Stimulated activated effector memory CD8-positive, alpha-beta T cell treated with anti-CD3 and anti-CD28 coated beads, Interleukin-12 subunit alpha, Interleukin-12 subunit beta, amount 100 ng/mL, for 72 hours (primary cell): ENCODE data around the gene CYBB.

Experiments used
- ATAC-seq: fragments of 150-1000 bp; cut with Tn5 transposase; 2 replicates; pipeline ENCODE4 v1.10.0; 2021
- DNase-seq, 2 donors: peaks; one replicate each; pipeline ENCODE4 v3.0.0; 2021 to 2022; ENCODE audit warnings: low spot score in 2 of 2
- H3K27ac Mint-ChIP-seq: one replicate; pipeline ENCODE4 v1.8.0; 2022; ENCODE audit warnings: mild to moderate bottlenecking, mixed read lengths
- H3K36me3 Mint-ChIP-seq: one replicate; pipeline ENCODE4 v1.8.0; 2022; ENCODE audit warnings: mild to moderate bottlenecking, mixed read lengths
- H3K4me1 Mint-ChIP-seq: one replicate; pipeline ENCODE4 v1.8.0; 2022; ENCODE audit warnings: mixed read lengths
- H3K4me3 Mint-ChIP-seq: one replicate; pipeline ENCODE4 v1.8.0; 2022; ENCODE audit warnings: mild to moderate bottlenecking, mixed read lengths
- H3K9me3 Mint-ChIP-seq: one replicate; pipeline ENCODE4 v1.8.0; 2022; ENCODE audit warnings: mixed read lengths

CYBB gene

GRCh38 chrX:37846141-37846540 is 66.3 kb downstream of the CYBB start:
- H3K4me3 Mint-ChIP-seq, result peak overlapping the region; percentile 65
- H3K36me3 Mint-ChIP-seq, result peaks cover 27% of the 10 kb centered on the region
- DNase-seq (no peak), ATAC-seq (peak; percentile 51)
- H3K27ac Mint-ChIP-seq, result peak overlapping the region; percentile 88
- no peaks in the 10 kb centered on the region for H3K9me3 Mint-ChIP-seq
- H3K4me1 Mint-ChIP-seq, result peaks cover 16% of the 10 kb centered on the region

- ATAC-seq (peak; percentile 49), DNase-seq (no peak)
- Mint-ChIP-seq H3K36me3 (peaks cover 24% of the 10 kb centered on the region), H3K4me1 (peaks cover 18% of the 10 kb centered on the region), H3K9me3 (no peaks in the 10 kb centered on the region), H3K4me3 (peak overlapping the region; percentile 65), H3K27ac (peak overlapping the region; percentile 88)
Observed at GRCh38 chrX:37846558-37846933, 66.7 kb downstream of the CYBB start.

GRCh38 chrX:37846934-37847732 is 67.3 kb downstream of the CYBB start, which contains the start of gene DYNLT3:
Gene DYNLT3 (minus strand): TSS chrX:37847571. CDS start chrX:37847510, 61 bp downstream.
- peak; percentile 97 for ATAC-seq
- H3K36me3 Mint-ChIP-seq, result peaks cover 24% of the 10 kb centered on the region
- no peaks in the 10 kb centered on the region for H3K9me3 Mint-ChIP-seq

GRCh38 chrX:37847733-37848197 is 67.9 kb downstream of the CYBB start:
- DNase-seq (no peak), ATAC-seq (peak; percentile 52)
- Mint-ChIP-seq H3K36me3 (peaks cover 24% of the 10 kb centered on the region), H3K4me1 (peaks cover 18% of the 10 kb centered on the region), H3K27ac (peak overlapping the region; percentile 88), H3K4me3 (peak overlapping the region; percentile 65), H3K9me3 (no peaks in the 10 kb centered on the region)

More at GRCh38 chrX:37846934-37847732, 67.3 kb downstream of the CYBB start, which contains the start of gene DYNLT3:
- peaks cover 18% of the 10 kb centered on the region for H3K4me1 Mint-ChIP-seq
- H3K27ac Mint-ChIP-seq, result peak within 1 kb of the TSS; percentile 88
- DNase-seq, result peak; percentile 49 to 80
- H3K4me3 Mint-ChIP-seq, result peak within 1 kb of the TSS; percentile 65

GRCh38 chrX:37854148-37854547 is 74.3 kb downstream of the CYBB start:
- Mint-ChIP-seq H3K9me3 (no peaks in the 10 kb centered on the region), H3K4me3 (no peak overlapping the region), H3K27ac (no peak overlapping the region), H3K36me3 (no peaks in the 10 kb centered on the region), H3K4me1 (peaks cover 6% of the 10 kb centered on the region)
- ATAC-seq, result no peak
- DNase-seq, result no peak

GRCh38 chrX:37854748-37855147 is 74.9 kb downstream of the CYBB start:
- Mint-ChIP-seq H3K27ac (no peak overlapping the region), H3K4me3 (no peak overlapping the region), H3K36me3 (no peaks in the 10 kb centered on the region), H3K9me3 (no peaks in the 10 kb centered on the region), H3K4me1 (peaks cover 6% of the 10 kb centered on the region)
- DNase-seq (no peak), ATAC-seq (no peak)

- H3K27ac Mint-ChIP-seq, result no peak overlapping the region
- no peak for ATAC-seq
- no peaks in the 10 kb centered on the region for H3K4me1 Mint-ChIP-seq
- no peaks in the 10 kb centered on the region for H3K36me3 Mint-ChIP-seq
- H3K9me3 Mint-ChIP-seq, result no peaks in the 10 kb centered on the region
- DNase-seq, result no peak
- H3K4me3 Mint-ChIP-seq, result no peak overlapping the region
Observed at GRCh38 chrX:37860721-37861120, 80.9 kb downstream of the CYBB start.

GRCh38 chrX:37862851-37863250 is 83.0 kb downstream of the CYBB start:
- DNase-seq (no peak), ATAC-seq (no peak)
- Mint-ChIP-seq H3K9me3 (no peaks in the 10 kb centered on the region), H3K27ac (no peak overlapping the region), H3K4me1 (peaks cover 3% of the 10 kb centered on the region), H3K36me3 (no peaks in the 10 kb centered on the region), H3K4me3 (no peak overlapping the region)
